Measurements from ENCODE around the gene WSCD2.

DNA sequence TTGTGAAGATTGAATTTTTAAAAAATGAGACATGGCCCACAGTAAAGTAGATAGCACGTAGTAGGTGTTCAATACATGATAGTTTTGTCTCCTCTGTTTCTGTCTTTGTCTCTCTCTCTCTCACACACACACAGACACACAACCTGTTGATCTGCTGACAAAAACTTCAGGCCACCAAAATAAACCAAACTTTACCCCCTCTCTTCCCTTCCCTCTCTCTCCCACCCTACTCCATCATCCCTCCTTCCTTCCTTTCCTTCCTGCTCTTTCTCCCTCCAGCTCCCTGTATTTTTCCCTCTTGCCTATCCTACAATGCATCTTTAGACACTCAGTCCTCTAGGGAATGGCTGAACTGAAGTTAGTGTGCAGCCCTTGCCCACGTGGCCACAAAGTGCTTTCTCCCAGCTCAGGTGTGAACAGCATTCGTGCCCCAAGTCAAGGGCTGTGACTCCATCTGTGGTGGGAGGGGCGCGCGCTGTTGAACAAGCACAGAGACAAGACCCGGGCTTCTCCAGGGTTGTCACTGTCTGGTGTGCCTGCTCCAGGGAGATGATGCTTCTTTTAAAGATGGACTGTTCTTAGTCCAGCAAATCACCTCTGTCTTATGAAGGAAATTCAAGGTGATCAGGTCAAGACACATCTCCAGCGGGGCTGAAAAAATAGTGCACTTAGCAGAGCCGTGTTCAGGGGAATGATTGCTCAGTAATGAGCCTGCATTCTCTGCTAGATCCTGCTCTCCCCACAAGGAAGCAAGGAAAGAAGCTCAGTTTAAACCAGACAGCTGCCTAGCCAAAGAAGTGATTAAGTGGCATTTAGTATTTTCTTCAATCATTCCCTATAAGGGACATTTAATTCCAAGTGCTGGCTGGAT is 75.3 kb downstream of the WSCD2 start:
- TF ChIP-seq EZH2 (IDR thresholded peaks at IDR 0.05; ENCODE audit: insufficient read depth, poor library complexity, severe bottlenecking) (no peak), EZH2phosphoT487 (IDR thresholded peaks at IDR 0.05; ENCODE audit: insufficient read depth, low read depth) (no peak)
